ENCODE data around the gene DXO.
A peak's percentile ranks its signal among the peaks of the same experiment; 100 is the strongest.
"Not testable (repeated sequence)": the region's sequence is repeated elsewhere in the genome, so short reads cannot be mapped to it uniquely, and the experiment has no call there.

The DXO gene

DNA sequence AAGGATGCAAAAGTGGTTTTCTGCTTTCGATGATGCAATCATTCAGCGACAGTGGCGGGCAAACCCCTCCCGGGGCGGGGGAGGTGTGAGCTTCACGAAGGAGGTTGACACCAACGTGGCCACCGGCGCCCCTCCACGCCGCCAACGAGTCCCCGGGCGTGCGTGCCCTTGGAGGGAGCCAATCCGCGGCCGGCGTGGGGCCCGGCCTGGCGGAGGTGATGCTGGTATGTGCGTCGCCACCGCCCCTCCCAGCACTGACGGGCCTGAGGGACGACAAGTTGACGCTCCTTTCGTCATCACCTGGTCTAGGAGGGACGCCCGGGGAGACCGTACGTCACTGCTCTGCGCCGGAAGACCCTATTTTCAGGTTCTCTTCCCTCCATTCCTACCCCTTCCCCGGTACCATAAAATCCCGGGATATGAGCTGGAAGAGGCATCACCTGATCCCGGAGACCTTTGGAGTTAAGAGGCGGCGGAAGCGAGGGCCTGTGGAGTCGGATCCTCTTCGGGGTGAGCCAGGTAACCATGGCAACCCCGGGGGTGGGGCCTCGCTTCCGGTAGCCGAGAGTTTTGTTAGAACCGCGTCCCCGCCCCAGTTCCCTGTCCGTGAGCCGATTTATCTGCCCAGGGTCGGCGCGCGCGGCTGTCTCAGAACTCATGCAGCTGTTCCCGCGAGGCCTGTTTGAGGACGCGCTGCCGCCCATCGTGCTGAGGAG, at the start of gene DXO:
TSS of gene DXO (minus strand) at position 146 of the 716 bp plus-strand sequence. CDS start 463 bp downstream, outside the sequence.
- DNase-seq (ENCODE audit: low spot score): peak; percentile 98

DNA sequence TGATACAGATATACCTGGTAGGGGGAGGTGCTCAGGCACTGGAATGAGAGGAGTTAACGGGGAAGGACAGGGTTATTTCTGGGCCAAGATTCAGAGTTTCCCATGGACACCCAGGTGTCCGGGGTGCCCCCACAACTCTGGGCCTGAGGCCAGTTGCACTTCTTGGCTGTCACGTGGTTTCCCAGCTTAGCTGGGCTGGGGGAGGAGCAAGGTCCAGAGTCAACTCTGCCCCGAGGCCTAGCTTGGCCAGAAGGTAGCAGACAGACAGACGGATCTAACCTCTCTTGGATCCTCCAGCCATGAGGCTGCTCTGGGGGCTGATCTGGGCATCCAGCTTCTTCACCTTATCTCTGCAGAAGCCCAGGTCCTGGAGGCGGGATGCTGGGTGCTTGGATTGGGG, 42.6 kb upstream of the DXO start, which contains the start of gene C4B:
TSS of gene C4B (plus strand) at position 249 of the 400 bp plus-strand sequence. CDS start at position 300, 51 bp downstream.
- not testable (repeated sequence) for DNase-seq (ENCODE audit: low spot score)

GRCh38 chr6:32013738-32014137, 41.8 kb upstream of the DXO start:
- not testable (repeated sequence) for DNase-seq (ENCODE audit: low spot score)

GRCh38 chr6:32012941-32013617, 41.1 kb upstream of the DXO start:
- peak; percentile 31 for DNase-seq (ENCODE audit: low spot score)

DNA sequence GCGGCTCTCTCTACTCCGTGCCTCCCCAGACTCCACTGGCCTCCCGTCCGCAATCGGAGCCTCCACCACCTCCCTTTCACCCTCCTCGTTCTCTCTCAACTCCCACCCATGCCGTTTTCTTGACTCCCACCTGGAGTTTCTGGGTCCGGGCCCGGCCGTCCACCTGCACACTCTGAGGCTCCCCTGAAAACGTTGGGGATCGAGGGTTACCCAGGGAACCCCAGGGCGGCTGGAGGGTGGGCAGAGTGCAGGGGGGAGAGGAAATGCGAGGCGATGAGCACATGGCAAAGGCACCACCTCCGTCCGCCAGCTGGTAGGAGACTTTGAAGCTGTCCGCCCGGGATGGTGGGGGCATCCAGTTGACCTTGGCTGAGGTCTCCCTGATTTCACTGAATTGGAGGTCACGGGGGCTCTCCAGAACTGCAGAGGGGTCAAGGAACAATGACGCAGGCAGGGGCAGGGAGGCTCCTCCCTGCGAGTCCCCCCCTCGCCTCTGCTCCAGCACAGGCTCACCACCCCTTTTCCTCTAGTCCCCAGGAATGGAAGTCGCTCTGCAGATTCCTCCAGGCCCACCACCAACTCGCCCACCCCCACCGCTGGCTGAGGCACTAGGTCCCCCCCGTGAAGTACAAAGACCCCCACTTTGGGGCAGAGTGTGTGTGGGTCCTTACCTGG, 39.1 kb upstream of the DXO start:
- not testable (repeated sequence) for DNase-seq (ENCODE audit: low spot score)

DNA sequence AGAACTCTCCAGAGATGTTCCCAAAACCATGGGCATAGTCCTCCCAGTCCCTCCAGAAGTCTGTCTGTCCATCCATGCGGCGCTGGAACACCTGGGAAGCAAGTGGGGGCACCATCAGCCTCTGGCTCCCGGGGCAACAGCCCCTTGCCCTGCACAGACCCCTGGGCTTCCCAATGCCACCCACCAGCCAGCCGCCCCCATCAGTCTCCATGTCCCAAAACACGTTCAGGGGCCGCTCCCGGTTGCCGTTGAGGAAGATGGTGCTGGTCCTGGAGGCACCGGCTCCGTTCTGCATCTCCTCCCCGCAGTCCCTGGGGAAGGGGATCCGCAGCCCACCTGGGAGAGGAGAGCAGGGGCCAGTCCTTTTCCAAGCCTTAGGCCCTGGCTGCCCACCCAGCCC, 37.6 kb upstream of the DXO start:
- not testable (repeated sequence) for DNase-seq (ENCODE audit: low spot score)

- DNase-seq (ENCODE audit: low spot score): not testable (repeated sequence)
These were observed 36.7 kb upstream of the DXO start for GRCh38 chr6:32008616-32009015.

DNA sequence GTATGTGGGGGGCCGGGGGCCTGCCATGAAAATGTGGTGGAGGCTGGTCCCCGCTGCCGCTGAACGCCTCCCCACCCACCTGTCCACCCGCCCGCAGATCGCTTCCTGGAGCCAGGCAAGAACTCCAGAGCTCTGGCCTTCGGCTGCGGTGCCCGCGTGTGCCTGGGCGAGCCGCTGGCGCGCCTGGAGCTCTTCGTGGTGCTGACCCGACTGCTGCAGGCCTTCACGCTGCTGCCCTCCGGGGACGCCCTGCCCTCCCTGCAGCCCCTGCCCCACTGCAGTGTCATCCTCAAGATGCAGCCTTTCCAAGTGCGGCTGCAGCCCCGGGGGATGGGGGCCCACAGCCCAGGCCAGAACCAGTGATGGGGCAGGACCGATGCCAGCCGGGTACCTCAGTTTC, 36.1 kb upstream of the DXO start:
- DNase-seq (ENCODE audit: low spot score): not testable (repeated sequence)

DNA sequence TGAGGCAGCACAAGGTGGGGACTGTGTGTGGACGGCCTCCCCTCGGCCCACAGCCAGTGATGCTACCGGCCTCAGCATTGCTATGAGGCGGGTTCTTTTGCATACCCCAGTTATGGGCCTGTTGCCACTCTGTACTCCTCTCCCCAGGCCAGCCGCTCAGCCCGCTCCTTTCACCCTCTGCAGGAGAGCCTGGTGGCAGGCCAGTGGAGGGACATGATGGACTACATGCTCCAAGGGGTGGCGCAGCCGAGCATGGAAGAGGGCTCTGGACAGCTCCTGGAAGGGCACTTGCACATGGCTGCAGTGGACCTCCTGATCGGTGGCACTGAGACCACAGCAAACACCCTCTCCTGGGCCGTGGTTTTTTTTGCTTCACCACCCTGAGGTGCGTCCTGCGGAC, 35.1 kb upstream of the DXO start:
- DNase-seq (ENCODE audit: low spot score): not testable (repeated sequence)

DNA sequence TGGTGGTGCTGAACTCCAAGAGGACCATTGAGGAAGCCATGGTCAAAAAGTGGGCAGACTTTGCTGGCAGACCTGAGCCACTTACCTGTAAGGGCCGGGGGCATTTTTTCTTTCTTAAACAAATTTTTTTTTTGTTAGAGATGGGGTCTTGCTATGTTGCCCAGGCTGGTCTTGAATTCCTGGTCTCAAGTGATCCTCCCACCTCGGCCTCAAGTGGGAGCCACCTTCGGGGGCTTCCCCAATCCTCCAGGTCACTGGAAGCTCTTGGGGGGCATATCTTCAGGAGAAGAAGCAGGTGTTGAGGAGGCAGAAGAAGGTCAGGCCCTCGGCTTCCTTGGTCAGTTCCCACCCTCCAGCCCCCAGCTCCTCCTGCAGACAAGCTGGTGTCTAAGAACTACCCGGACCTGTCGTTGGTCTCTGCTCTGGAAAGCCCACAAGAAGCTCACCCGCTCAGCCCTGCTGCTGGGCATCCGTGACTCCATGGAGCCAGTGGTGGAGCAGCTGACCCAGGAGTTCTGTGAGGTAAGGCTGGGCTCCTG, 34.1 kb upstream of the DXO start:
- DNase-seq (ENCODE audit: low spot score): not testable (repeated sequence)

DNA sequence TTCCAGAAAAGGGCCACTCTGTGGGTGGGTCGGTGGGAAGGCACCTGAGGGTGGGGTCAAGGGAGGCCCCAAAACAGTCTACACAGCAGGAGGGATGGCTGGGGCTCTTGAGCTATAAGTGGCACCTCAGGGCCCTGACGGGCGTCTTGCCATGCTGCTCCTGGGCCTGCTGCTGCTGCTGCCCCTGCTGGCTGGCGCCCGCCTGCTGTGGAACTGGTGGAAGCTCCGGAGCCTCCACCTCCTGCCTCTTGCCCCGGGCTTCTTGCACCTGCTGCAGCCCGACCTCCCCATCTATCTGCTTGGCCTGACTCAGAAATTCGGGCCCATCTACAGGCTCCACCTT, 33.6 kb upstream of the DXO start:
- not testable (repeated sequence) for DNase-seq (ENCODE audit: low spot score)

GRCh38 chr6:32004864-32005537, 33.1 kb upstream of the DXO start:
- not testable (repeated sequence) for DNase-seq (ENCODE audit: low spot score)

DNA sequence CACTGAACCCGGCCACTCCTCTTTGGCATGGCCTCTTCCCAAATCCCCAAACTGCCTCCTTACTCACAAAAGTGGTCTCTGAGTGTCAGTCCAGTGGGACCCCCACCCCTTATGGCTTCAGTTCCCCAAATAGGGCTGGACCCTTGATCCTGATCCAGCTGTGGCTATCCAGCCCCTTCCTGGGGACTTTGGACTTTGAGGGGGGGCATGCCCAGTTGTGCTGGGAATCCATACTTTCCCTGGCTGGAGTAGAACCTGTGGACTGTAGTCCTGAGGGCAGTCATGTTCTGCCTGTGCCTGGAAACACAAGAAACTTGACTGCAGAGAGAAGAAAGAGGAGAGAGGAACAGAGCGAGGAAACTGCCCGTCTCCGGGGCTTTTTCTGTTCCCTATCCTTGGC, 32.5 kb upstream of the DXO start:
- DNase-seq (ENCODE audit: low spot score): not testable (repeated sequence)

- DNase-seq (ENCODE audit: low spot score): not testable (repeated sequence)
These were observed 31.4 kb upstream of the DXO start for GRCh38 chr6:32003301-32003700.

GRCh38 chr6:32002546-32003268, 30.8 kb upstream of the DXO start:
- DNase-seq (ENCODE audit: low spot score): not testable (repeated sequence)

GRCh38 chr6:31996385-31996784, 24.4 kb upstream of the DXO start:
- not testable (repeated sequence) for DNase-seq (ENCODE audit: low spot score)

DNA sequence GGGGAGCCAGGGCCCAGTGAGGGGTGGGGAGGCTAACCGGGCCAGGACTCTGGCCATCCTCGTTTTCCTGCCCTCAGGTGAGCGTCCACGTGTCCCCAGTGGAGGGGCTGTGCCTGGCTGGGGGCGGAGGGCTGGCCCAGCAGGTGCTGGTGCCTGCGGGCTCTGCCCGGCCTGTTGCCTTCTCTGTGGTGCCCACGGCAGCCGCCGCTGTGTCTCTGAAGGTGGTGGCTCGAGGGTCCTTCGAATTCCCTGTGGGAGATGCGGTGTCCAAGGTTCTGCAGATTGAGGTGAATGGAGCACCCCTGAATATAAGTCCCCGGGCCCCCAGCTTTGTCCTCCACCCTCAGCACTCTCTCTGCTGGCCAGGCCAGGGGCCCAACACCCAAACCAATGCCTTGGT, 22.5 kb upstream of the DXO start:
- not testable (repeated sequence) for DNase-seq (ENCODE audit: low spot score)

DNA sequence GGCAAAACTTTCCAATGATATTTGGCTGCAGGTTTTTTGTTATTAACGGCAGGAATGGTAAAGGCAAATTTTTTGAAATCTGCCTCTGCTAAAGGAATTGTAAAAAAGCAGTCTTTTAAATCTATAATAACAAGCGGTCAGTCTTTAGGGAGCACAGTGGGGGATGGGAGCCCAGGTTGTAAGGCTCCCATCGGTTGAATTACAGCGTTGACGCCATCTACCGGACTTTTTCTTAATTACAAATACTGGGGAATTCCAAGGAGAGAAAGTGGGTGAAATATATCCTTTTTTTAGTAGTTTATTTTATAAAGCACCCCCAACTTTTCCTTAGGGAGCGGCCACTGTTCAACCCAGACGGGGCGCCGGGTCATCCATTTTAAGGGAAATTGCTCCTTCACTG, 17.4 kb upstream of the DXO start:
- DNase-seq (ENCODE audit: low spot score): not testable (repeated sequence)

GRCh38 chr6:31981744-31982143, 9.8 kb upstream of the DXO start, which contains the start of gene C4A:
Gene C4A (plus strand): TSS chr6:31982057. CDS start chr6:31982108, 51 bp downstream.
- DNase-seq (ENCODE audit: low spot score): not testable (repeated sequence)

DNA sequence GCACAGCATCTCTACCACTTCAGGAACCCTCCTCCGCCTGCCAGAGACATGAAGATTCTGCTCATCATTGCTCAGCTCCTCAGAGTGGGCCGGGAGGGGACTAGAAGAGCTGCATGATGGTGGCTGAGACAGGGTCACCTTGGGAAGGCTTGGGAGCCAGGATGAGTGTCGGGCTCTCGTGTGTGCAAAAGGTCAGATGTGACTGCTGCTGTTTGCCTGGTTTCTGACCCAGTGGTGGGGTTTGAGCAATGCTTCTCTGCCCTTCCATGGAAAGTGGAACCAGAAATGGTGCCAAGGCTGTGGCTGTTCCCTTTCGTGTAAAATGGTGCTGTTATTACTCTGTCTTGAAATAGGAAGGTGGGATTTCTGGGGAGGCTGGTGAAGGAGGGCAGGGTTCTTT, 9.1 kb upstream of the DXO start:
- not testable (repeated sequence) for DNase-seq (ENCODE audit: low spot score)

All from hematopoietic multipotent progenitor cell treated with erythropoietin and hydrocortisone succinate and interleukin-3 and kit ligand, for 15 days (in vitro differentiated cells).